ENCODE measurements around the gene PFKFB4.
"Not testable (repeated sequence)": the region's sequence is repeated elsewhere in the genome, so short reads cannot be mapped to it uniquely, and the experiment has no call there.

PFKFB4 gene

DNA sequence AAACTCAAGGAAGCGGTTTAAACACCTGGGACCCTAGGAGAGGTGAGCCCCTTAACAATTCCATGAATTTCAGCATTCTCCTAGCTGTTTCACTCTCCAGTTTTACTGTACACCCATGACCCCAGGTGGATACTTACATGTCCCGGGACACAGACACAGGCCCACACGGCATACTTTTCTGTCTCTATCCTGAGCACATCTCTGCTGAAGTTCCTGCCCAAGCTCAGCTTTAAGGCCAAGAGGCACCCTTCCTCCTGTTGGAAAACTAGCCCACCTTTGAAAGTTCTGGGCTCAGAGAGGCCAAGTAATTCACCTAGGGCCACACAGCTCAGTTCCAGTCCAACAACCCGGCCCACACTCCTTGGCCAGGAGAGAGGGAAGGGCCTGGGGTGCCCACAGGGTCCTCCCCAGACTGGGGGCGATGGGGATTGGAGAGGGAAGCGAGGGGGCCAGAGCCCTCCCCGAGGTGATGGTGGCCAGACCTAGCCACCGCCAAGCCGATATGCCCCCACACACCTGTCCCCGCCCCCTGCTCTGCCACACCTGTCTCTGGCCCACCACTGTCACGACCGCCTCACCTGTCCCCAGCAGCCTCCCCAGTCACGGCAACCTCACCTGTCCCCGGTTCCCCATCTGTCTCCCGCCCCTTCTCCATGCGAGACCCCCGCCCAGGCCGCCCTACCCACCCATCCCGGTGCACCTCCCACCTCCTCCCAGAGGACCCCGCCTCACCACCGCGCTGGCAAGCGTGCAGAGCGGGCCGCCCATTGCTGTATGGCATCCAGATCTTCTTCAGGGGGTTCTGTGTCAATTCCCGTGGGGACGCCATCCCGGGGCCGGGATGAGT, 431 bp downstream of the PFKFB4 start:
- no peak for DNase-seq

DNA sequence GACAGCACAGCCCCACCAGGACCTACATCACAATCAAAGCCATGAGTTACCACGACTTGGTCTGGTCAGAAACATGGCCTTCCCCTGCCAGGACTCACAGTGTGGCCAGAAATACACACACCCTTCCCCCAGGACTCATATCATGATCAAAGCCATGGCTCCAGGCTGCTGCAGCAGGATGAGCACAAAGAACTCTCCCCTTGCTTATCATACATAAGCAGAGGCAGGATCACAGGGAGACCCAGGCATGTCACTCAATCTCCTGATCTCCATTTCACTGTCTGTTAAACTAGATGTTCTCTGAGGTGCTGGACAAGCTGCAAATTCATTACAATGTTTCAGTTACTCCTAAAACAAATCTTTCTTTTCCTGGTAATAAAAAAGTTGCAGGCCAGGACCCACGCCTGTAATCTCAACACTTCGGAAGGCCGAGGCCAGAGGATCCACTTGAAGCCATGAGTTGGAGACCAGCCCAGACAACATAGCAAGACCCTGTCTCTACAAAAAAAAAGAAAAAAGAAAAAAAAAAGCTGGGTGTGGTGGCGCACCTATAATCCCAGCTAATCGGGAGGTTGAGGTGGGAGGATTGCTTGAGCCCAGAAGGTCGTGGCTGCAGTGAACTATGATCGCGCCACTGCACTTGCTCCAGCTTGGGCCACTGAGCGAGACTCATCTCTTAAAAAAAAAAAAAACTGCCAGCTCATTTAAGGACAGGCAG, 1.2 kb downstream of the PFKFB4 start:
- DNase-seq, result no peak

DNA sequence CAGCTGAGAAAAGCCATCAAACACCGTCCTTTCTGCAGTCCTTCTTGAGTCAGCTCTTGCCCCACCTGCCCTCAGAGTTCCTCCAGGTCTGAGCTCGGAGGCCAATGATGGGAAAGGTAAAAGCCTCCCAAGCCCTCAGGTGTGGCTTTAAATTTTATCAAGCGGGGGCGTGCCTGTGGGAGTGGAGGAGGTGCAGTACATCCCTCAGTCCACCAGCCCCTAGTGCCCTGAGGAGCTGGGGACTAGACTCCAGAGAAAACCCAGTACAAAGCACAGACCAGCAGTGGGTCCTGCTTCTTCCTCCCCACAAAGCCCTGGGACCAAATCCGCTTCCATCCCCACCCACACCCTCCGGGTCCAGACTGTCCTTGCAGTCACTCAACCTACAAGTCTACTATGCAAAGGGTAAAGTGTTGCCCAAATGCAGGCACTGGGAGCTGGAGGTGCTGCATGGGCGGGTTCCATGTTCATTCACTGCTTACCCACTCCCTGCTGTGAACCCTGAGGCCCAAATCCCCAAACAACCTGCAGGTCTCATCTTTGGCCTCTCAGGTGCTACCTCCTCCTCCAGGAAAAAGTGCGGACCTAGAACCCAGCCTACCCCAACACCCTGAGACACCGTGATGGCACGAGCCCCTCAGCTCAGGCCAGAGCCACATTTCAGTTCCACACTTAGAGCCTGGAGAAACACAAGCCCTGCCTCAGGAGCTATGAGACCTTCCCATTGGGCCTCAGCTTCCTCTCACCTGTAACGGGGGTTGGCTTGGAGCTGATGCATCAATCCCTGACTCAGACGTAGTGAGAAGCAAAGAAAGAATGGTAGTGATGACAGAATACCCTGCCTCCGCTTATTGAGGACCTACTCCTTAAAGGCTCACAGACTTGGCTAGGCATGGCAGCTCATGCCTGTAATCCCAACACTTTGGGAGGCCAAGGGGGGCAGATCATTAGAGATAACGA, 2.4 kb downstream of the PFKFB4 start:
- DNase-seq, result no peak

DNA sequence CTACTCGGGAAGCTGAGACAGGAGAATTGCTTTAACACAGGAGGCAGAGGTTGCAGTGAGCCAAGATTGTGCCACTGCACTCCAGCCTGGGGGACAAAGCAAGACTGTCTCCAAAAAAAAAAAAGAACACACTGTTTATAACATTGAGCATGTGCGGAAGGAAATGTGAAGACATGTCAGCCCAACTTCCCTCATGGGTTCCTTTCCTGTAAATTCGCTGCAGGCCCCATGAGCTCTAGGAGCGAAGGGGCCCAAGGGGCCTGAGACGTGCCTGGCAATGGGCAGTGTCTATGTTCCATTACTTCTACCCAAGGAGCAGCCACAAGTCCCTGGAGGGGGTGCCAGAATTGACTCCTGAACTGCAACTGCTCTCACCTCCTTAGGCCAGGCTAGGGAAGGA, 3.2 kb downstream of the PFKFB4 start:
- no peak for DNase-seq

DNA sequence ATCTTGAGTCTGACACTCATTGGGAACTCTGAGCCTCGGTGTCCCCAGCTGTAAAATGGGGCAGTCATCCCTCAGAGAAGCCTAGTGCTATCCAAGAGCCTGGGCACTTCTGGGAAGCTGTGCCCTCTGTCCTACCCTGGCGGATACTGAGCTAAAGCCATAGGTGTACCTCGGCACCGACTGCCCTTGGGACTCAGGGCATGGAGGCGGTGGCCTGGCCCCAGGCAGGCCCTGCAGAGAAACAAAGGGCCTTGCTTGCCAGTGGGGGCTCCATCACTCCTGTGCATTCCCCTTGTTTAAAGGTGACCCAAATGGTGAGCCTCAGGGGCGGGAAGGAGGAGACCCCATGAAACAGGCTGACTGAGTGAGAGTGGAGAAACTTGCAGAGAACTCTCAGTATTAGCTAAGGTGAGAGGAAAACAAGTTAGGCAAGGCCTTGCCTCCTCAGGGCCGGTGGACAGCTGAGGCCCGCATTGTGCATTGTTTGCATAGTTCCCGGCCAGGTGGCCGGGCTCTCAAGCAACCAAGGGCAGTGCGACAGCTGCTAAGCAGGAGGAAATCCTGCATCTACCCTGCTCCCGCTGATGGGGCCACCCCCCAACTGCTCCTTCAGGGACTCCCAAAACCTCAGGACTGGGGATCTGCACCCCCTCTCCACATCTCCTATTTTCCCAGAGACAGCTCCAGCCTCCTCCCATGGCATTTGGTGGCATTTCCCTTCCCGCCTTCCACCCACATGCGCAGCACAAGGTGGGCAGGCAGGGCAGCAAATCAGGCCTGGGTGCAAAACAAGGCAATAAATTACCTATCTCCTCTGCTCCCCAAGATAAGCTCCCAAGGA, 4.3 kb downstream of the PFKFB4 start:
- DNase-seq, result no peak

DNA sequence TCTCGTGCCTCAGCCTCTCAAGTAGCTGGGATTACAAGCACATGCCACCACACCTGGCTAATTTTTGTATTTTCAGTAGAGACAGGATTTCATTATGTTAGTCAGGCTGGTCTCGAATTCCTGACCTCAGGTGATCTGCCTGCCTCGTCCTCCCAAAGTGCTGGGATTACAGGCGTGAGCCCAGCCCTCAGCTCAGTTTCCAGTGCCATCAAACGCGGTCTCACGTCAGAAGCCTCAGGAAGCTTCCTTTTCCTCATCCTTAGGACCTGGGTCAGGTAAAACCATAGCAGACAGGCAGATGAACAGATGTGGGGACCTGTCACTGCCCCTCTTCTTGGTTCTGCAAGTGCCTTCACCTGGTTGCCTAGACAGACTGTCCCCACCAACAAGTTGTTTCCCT, 5.0 kb downstream of the PFKFB4 start:
- not testable (repeated sequence) for DNase-seq

DNA sequence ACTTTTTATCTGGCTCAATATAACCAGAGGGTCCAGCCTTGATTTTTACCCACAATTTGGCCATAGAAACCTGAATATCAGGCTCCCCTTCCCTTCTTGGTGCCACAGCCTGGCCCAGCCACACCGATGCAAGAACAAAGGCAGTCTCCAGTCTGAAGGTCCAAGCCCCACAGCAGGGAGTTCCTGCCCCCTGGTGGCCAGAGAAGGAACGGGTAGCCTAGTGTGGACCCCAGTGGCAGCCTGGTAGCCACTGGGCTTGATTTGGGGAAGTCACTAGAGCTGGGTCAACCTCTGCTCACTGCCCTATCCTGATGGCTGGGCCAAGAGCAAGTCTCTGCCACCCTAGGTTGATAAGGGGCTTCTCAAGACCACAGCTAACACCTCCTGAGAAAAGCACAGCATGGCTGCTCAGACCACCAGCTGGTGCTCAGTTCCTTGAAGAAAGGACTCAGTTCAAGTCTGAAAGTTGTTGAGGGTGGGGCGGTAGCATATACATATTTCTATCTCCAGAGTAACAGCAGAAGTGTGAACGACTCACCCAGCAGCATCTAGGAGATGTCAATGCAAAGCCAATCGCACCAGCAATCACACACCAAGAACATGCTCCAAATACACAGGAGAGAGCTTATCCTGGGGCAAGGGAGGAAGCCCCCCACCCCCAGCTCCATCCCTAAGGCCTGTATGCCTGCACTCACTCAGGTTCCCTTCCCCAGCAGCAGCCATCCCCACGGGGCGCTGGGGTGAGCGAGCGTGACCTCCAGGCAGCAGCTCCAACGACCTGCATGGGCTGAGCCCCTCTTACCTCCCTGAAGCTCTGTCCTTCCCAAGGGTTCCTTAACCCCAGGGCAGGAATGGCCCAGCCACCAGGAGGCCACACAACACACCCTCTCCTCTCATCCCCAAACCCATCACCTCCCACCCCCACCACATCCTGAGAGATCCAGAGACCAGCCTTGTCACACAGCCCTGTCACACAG, 7.6 kb downstream of the PFKFB4 start:
- DNase-seq, result no peak

DNA sequence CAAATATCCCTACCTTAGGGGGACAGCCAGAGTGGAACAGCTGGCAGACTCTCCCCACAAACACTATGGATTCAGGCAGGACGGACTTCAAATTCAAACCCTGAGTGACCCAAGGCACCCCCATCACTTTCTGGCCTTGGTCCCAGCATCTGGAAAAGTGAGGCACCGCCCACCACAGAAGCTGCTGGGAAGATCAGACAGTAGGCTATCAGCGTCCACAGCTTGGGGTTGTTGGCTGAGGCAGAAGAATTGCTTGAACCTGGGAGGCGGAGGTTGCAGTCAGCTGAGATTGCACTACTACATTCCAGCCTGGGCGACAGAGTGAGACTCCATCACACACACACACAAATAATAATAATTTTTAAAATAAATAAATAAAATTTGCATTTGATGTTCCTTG, 8.5 kb downstream of the PFKFB4 start:
- no peak for DNase-seq

DNA sequence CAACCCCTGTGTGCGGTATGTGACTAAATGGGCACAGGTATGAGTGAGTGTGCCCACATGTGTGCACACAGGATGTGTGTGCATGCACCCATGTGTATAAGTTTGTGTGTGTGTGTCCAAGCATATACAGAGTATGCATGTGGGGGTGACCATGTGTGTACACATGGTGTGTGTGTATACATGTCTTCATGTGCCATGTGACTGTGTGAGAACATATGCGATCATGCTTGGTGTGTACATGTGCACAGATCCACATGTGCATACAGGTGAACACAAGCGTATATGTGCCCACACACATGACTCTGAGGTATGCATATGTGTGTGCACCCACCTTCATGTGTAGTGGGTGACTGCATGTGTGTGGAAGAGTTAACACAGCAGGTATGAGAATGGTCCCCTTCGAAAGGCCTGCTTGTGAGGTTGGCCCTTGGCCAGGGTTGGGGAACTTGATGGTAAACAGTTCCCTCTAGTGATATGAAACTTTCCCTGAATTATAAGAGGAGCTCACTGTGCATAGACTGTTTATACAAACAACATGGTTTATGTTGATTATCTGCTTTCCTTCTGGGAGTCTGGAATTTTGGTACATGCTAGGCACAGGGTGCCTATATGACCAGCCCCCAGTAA, 10.3 kb downstream of the PFKFB4 start:
- DNase-seq, result no peak

DNA sequence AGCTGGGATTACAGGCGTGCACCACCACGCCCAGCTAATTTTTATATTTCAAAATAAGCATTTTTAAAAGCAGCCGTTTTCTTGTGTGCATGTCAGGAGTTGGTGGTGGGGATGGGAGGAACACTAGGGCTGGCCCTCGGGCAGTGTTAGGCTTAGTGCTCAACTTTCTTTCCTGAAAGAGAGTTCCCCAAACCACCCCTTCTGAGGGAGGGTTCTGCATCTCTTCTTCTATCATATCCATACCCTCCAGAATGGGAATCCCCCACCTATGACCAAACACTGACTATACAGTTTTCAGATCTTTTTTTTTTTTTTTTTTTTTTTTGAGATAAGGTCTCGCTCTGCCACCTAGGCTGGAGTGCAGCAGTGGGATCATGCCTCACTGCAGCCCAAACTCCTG, 12.5 kb downstream of the PFKFB4 start:
- no peak for DNase-seq

DNA sequence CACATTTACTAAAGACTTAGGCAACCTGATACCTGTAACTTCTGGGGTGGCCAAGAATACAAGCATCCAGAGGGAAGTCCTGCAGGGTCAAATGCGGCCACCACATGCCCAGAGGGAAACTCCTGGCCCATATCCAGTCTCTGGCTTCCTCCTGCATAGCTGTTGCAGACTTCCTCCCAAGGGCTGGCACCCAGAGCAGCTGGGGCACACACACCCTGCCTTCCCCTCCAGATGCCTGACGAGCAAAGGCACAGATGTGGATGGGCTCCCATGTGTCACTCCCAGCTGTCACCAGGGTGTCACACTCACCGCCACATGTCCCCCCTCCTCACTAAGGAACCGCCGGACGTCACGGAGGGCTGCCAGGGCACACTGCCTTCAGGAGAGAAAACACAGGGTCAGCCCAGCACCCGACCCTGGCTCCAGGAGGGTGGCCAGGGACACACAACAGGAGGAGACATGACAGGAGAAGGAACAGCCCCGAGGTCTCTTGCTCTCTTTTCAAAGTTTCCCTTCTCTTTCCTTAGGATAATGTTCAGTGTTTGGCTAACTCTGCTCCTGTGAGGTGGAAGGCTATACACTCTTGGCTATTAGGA, 13.2 kb downstream of the PFKFB4 start:
- DNase-seq, result no peak

DNA sequence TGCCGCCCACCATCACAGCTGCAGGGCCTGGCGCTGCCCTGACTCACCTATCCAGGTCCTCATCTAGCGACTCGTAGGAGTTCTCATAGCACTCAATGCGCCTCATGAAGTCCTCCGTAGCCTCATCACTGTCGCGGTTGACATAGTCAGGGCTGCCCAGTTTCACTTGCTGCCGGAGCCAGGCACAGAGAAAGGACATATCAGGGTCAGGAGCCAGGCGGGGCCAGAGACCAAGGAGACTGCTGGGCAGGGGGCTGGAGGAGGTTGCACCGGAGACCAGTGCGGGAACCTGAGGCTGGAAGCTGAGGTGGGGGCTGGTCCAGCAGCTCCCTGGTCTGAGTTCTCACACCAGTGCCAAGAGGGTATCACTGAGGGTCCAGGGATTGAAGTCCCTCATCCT, 18.2 kb downstream of the PFKFB4 start:
- no peak for DNase-seq

DNA sequence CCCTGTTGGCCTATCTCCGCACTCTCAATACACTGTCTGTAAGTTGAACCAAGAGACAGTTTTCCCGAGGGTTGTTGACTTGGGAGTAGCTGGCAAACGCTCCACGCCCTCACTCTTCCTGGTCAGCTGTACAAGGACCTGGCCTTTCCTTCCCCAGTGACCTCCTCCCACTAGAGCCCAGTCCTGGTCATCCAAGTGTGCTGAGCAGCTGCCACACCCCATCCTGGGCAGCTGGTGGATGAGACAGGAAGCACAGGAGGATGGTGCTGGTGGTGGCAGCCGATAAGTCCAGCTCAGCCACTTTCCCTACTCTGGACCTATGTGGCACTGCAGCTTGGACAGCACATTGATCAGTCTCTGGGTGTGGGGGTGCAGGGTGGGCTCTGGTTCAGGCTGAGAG, 19.8 kb downstream of the PFKFB4 start:
- no peak for DNase-seq

DNA sequence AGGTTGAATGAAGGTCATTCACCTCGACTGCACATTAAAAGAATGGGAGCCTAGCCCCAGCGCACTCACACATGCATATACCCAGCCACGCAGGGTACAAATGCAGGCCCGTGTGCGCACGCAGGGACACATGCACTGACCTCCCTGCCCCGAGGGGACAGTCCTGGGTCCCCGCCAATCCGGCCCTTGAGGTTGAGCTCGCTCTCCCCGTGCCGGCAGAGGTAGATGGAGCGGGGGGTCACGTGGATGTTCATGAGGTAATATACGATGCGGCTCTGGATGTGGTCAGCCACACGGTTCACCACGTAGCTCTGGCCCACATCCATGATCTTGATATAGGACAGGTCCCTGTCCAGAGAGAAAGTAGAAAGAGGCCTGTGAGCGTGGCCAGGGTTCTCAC, 20.5 kb downstream of the PFKFB4 start:
- DNase-seq, result no peak

DNA sequence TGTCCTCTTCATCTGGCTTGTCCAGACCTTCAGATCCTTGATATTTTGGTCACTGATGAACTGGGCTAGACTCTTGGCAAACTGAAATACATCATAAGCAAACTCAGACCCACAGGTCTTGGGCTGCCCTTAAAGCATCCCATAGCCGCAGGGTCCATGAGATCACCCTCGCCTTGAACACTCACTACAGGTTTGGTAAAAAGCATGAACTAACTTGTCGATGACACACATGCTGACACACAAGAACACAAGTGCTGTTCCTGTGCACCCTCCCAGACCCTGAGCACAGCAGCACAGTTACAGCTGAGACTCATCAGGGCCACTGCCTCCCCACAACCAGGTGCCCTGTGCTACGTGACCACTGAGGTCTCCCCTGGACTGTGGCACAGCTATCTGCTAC, 21.0 kb downstream of the PFKFB4 start:
- no peak for DNase-seq

DNA sequence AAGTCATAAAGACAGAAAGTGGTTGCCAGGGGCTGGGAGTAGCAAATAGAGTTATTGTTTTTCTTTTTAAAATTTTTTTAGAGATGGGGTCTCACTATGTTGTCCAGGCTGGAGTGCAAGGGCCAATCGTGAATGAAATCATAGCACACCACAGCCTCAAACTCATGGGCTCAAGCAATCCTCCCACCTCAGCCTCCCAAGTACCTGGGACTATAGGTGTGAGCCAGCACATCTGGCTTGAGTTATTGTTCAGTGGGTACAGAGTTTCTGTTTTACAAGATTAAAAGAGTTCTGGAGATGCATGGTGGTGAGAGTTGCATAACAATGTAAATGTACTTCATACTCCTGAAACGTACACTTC, 23.6 kb downstream of the PFKFB4 start:
- DNase-seq, result no peak

DNA sequence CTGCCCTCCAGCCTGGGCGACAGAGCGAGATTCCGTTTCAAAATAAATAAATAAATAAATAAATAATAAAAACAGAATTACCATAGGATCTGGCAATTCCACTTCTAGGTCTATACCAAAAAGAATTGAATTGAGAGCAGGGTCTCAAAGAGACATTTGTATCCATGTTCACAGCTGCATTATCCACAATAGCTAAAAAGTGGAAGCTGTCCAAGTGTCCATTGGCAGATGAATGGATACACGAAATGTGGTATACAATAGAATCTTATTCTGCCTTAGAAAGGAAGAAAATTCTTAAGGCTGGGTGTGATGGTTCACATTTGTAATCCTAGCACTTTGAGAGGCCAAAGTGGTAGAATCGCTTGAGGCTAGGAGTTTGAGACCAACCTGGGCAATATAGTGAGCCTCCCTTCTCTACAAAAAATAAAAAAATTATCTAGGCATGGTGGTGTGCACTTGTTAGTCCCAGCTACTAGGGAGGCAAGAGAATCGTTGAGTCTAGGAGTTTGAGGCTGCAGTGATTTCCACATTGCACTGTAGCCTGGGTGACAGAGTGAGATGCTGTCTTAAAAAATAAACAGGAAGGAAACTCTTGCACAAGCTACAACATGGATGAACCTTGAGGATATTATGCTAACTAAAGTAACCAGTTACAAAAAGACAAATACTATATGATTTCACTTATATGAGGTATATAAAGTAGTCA, 24.2 kb downstream of the PFKFB4 start:
- no peak for DNase-seq

DNA sequence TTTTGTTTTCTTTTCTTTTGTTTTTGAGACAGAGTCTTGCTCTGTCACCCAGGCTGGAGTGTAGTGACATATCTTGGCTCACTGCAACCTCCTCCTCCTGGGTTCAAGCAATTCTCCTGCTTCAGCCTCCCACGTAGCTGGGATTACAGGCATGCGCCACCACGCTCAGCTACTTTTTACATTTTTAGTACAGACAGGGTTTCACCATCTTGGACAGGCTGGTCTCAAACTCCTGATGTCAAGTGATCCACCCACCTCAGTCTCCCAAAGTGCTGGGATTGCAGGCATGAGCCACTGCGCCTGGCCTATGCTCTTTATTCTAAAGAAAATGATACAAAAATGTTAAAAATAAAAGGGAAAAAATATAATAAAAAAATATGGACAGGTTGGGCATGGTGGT, 25.9 kb downstream of the PFKFB4 start:
- not testable (repeated sequence) for DNase-seq

DNA sequence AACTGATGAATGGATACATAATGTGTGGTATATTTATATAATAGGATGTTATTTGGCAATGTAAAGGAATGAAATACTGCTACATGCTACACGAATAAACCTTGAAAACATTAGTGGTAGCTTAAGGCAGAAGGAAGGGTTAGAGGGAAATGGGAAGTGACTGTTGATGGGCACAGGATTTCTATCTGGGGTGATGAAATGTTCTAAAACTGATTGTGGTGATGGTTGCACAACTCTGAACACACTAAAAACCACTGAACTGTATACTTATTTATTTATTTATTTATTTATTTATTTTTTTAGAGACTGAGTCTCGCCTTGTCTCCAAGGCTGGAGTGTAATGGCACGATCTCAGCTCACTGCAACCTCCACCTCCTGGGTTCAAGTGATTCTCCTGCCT, 27.8 kb downstream of the PFKFB4 start:
- no peak for DNase-seq

DNA sequence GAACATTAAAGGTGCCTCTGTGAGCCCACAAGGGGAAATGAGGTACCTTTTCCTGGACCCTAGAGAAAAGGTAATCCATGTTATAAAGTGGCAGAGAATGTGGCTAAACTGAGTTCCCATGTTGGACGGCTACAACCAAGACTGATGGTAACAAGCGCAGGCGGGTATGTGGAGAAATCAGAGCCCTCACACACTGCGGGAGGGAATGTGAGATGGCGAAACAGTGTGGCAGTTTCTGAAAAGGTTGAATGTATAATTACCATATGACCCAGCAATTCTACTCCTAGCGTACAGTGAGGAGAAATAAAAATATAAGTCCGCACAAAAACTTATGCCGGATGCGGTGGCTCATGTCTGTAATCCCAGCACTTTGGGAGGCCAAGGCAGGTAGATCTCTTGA, 28.6 kb downstream of the PFKFB4 start:
- DNase-seq, result no peak

Data from NCI-H446 treated with DMSO at 0.1 percent for 48 hours (cell line).